GM12873 (cell line): ENCODE measurements around the gene GAK.

ENCODE experiments used
- TF ChIP-seq, protein P1 (sequence below): IDR thresholded peaks from 2 replicates; pipeline ENCODE4 v1.5.1; 2012; ENCODE audit warnings: low read depth, mild to moderate bottlenecking, moderate library complexity, low read length, control low read depth; ENCODE audit not compliant: insufficient read depth; ENCODE audit errors: missing control alignments

Gene GAK

DNA sequence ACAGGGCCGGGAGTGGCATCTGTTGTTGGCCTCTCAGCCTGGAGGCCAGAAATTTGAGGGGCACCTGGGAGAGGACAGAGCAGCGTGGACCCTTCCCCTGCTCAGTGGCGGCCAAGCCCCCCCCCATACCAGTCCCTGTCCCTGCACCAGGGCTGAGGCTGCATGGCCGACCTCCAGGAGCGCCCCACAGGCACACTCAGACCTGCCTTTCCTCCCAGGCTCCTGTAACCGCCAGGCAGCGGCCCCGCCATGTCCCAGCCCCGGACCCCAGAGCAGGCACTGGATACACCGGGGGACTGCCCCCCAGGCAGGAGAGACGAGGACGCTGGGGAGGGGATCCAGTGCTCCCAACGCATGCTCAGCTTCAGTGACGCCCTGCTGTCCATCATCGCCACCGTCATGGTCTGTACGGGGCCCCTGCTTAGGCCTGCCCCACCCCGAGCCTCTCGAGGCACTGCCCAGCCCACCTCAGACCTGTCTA lies 15.4 kb upstream of the GAK start:
- TF ChIP-seq, protein P1, sequence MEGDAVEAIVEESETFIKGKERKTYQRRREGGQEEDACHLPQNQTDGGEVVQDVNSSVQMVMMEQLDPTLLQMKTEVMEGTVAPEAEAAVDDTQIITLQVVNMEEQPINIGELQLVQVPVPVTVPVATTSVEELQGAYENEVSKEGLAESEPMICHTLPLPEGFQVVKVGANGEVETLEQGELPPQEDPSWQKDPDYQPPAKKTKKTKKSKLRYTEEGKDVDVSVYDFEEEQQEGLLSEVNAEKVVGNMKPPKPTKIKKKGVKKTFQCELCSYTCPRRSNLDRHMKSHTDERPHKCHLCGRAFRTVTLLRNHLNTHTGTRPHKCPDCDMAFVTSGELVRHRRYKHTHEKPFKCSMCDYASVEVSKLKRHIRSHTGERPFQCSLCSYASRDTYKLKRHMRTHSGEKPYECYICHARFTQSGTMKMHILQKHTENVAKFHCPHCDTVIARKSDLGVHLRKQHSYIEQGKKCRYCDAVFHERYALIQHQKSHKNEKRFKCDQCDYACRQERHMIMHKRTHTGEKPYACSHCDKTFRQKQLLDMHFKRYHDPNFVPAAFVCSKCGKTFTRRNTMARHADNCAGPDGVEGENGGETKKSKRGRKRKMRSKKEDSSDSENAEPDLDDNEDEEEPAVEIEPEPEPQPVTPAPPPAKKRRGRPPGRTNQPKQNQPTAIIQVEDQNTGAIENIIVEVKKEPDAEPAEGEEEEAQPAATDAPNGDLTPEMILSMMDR = no peak

DNA sequence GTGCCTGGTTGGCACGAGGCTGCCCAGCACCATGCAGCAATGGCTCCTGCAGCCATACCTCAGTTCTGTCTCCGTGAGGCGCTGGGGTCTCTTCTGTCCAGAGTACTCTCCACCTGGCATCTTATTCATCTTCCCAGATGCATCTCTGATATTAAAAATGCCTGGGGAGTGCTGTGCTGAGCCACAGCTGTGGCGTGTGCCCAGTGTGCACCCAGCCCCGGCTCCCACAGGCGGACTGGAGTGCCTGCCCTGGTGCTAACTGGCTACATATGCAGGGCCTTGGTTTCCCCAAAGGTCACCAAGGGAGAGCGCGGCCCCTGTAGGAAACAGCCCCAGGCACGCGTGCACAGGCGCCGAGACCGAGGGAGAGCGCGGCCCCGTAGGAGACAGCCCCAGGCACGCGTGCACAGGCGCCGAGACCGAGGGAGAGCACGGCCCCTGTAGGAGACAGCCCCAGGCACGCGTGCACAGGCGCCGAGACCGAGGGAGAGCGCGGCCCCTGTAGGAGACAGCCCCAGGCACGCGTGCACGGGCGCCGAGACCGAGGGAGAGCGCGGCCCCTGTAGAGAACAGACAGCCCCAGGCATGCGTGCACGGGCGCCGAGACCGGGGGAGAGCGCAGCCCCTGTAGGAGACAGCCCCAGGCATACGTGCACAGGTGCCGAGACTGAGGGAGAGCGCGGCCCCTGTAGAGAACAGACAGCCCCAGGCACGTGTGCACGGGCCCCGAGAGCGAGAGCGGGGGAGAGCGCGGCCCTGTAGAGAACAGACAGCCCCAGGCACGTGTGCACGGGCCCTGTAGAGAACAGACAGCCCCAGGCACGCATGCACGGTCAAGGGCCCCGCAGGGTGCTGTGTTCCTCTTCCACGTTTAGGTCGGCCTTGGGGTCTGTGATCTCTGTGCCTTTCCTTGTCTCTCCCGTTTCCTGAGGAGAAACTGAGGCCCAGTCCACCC lies 14.7 kb upstream of the GAK start:
- TF ChIP-seq, protein P1 = no peak

DNA sequence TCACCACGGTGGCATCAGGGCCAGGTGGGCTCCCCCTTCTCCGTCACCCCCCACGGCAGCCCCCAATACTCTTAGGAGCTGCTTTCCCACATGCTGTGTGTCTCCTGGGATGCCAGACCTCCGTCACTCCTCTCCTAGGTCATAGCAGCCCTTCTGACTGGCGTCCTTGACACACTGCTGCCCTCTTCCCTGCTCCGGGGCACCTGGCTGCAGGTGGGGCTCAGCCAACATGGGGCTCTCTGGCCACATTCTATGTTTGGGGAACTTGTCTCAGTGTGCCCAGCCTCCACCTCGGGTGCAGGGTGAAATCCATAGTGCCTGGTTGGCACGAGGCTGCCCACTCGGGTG lies 14.0 kb upstream of the GAK start:
- TF ChIP-seq, protein P1 = no peak

DNA sequence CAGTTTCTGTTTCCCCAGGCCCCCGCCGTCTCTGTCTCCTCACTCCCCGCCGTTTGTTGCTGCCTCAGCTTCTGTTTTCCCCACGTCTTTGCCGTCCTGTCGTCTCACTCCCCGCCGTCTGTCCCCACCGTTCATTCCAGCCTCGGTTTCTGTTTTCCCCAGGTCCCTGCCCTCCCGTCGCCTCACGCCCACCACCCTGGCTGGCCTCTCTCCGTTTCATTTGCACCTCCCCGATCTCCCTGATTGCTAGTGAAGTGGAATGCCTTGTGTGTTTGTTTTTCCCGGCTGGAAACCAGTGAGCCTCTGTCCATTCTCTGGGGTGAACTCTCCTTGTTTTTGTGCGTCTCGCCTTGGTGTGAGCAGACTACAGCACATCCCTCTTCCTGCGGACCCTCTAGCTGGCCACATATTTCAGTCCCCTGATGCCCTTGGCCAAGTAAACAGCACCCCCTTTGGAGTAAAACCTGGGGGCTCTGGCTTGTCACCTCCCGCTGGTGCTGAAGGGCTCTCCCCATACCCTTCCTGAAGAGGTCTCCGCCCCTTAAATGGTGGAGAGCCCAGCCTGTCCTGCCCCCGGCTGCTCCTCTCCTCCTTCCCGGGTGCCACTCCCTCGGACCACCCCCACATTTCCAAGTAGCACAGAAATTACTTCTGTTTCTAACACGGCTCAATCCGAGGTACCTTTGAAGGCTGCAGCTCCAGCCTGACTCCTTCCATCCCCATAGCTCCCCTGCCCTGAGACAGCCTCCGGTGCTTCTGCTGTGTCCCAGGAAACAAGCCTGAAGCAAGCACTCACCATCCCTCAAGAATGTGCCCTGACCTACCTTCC lies 13.4 kb upstream of the GAK start:
- TF ChIP-seq, protein P1 = no peak

DNA sequence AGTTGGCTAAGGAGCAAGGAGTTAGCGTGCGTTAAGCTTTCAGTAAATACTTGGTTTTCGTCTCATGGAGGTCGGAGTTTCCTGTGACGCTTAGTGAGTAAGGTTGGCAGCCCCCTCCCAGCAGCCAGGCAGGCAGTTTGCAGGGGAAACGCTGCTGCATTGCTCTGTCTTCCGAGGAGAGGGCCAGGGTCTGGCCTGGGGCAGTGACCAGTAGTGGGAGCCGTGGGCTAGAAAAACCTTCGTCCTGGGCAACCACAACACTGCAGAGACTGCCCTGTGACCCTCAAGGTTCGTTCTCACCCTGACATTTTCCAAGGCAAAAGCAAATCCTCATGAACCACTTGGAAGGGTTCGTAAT lies 576 bp upstream of the GAK start:
- TF ChIP-seq, protein P1 = no peak

DNA sequence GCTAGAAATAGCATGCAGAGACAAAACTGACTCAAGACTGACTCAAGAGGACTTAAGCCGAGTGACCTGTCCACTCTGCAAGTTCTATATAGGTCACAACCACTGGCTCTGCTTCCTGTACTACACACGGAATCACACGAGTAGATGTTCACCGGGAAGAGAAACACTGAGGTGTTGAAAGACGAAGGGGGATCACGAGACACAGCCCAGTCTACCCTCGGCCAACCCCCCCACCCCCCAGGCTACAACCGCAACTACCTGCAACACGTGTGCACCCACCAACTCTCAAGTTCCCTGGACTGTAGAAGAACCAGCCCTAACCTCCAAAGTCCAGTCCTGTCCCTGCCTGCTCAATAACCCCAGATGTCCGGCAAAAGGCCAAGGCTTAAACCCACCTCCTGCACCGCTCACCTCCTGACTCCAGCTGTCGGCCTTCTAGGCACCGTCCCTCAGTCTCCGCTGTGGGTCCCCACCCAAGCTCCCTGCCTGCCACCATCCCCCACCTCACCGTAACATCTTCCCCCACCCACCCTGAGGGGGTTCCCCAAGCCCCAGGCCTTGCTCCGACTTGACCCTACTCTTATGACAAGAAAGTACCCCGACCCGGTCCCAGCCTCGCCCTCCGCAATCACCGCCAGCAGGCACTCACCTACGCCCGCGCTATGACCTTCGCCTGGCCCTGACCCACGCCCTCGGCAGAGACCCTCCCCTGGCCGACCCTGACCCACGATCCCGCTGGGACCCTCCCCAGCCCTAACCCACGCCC lies 739 bp downstream of the GAK start:
- TF ChIP-seq, protein P1 = no peak
